PC-3 (cell line): ENCODE results near the gene TRRAP. TPM values are rescaled to one million over a fixed set of nuclear protein-coding genes. Genes with fewer than 3 reads are reported as not detected.

ENCODE experiments used
- ATAC-seq: fragments of 200-7000 bp; cut with Tn5 transposase; 2 replicates; pipeline ENCODE4 v1.9.1; 2020; ENCODE audit warnings: mild to moderate bottlenecking, moderate library complexity
- BruUV-seq: library from RNA; stranded (reverse); fragments of 400-500 nt; replicated peaks from 2 replicates; lab custom pipeline; 2021; lab: Mats Ljungman, UMichigan
- CTCF ChIA-PET: fragments of 300-600 bp; sonication (Branson Sonifier 250); formaldehyde crosslinking; loops from one replicate; lab custom pipeline; 2022; ENCODE audit warnings: antibody characterized with exemption; lab: Charles Lee
- POLR2A ChIA-PET: fragments of 300-600 bp; sonication (Branson Sonifier 250); formaldehyde crosslinking; loops from one replicate; lab custom pipeline; 2022; ENCODE audit warnings: antibody characterized with exemption; ENCODE audit not compliant: unreplicated experiment; lab: Charles Lee
- DNase-seq: peaks from one replicate; pipeline ENCODE4 v3.0.0-alpha.2; 2015
- H2AFZ ChIP-seq: fragments of 300-600 bp; sonication (generic); 2 replicates; pipeline ENCODE4 v1.6.0; 2016; ENCODE audit warnings: antibody characterized with exemption, low read length
- H3F3A ChIP-seq: fragments of 300-600 bp; sonication (generic); one replicate; pipeline ENCODE4 v1.6.0; 2017; ENCODE audit warnings: antibody characterized with exemption, low read length, control low read depth, mild to moderate bottlenecking; ENCODE audit not compliant: unreplicated experiment
- H3K27ac ChIP-seq: fragments of 300-600 bp; sonication (generic); 2 replicates; pipeline ENCODE4 v1.5.1; 2016; ENCODE audit warnings: mild to moderate bottlenecking, low read length
- H3K27me3 ChIP-seq: fragments of 300-600 bp; sonication (generic); 2 replicates; pipeline ENCODE4 v1.6.1; 2016; ENCODE audit warnings: low read length, mixed read lengths
- H3K36me3 ChIP-seq: fragments of 300-600 bp; sonication (generic); 2 replicates; pipeline ENCODE4 v1.6.1; 2016; ENCODE audit warnings: low read depth, mixed run types, low read length, mixed read lengths
- H3K4me1 ChIP-seq: fragments of 300-600 bp; sonication (generic); 2 replicates; pipeline ENCODE4 v1.5.1; 2016; ENCODE audit warnings: low read length; ENCODE audit not compliant: insufficient read depth
- H3K4me2 ChIP-seq: fragments of 300-600 bp; sonication (generic); 2 replicates; pipeline ENCODE4 v1.6.0; 2016; ENCODE audit warnings: low read length
- H3K4me3 ChIP-seq: fragments of 300-600 bp; sonication (generic); 2 replicates; pipeline ENCODE4 v1.5.1; 2016; ENCODE audit warnings: mild to moderate bottlenecking, low read length, mixed read lengths
- H3K79me2 ChIP-seq: fragments of 300-600 bp; sonication (generic); 2 replicates; pipeline ENCODE4 v1.6.1; 2017; ENCODE audit warnings: low read length, mixed read lengths
- H3K9ac ChIP-seq: fragments of 300-600 bp; sonication (generic); 2 replicates; pipeline ENCODE4 v1.6.0; 2016; ENCODE audit warnings: mild to moderate bottlenecking, low read length
- H3K9me2 ChIP-seq: fragments of 300-600 bp; sonication (generic); replicated peaks from 2 replicates; pipeline ENCODE4 v1.6.1; 2016; ENCODE audit warnings: mixed run types, low read length, mixed read lengths
- H3K9me3 ChIP-seq: fragments of 300-600 bp; sonication (generic); 2 replicates; pipeline ENCODE4 v1.6.1; 2016; ENCODE audit warnings: low read length, mixed read lengths
- H4K20me1 ChIP-seq: fragments of 300-600 bp; sonication (generic); 2 replicates; pipeline ENCODE4 v1.6.1; 2016; ENCODE audit warnings: low read length, mixed read lengths
- CTCF ChIP-seq: fragments of 300-600 bp; sonication (generic); conservative IDR thresholded peaks from 2 replicates; pipeline ENCODE4 v1.5.1; 2017; ENCODE audit warnings: antibody characterized with exemption, low read depth, mild to moderate bottlenecking, low read length
- EZH2 ChIP-seq: fragments of 300-600 bp; sonication (generic); IDR thresholded peaks from one replicate; pipeline ENCODE4 v1.6.1; 2017; ENCODE audit warnings: antibody characterized with exemption, mild to moderate bottlenecking, low read length; ENCODE audit not compliant: unreplicated experiment
- EZH2phosphoT487 ChIP-seq: fragments of 300-600 bp; sonication (generic); IDR thresholded peaks from 2 replicates; pipeline ENCODE4 v1.6.1; 2018; ENCODE audit warnings: mild to moderate bottlenecking, antibody characterized with exemption, low read length, borderline replicate concordance
- intact Hi-C: fragments of 100-400 bp; cut with micrococcal nuclease; formaldehyde crosslinking; loops from 2 replicates; pipeline ENCODE4 v1.9.0; 2023
- total RNA-seq: library from RNA; depleted of rRNA; stranded (reverse); fragments of >200 nt; gene quantifications from 2 replicates; pipeline ENCODE4 v1.2.3, GENCODE V29; 2014

Gene TRRAP
- total RNA-seq, 1 experiment from 2014 or later, result 17.7 TPM

GRCh38 chr7:98860071-98860470 lies 18.3 kb upstream of the TRRAP start:
- no TSS peak for BruUV-seq
- no peak overlapping the region for H3K9ac ChIP-seq

GRCh38 chr7:98862203-98862602 lies 16.1 kb upstream of the TRRAP start:
- no peak for TF ChIP-seq EZH2
- TF ChIP-seq EZH2phosphoT487, result no peak
- no peak for TF ChIP-seq CTCF
- Histone ChIP-seq H3F3A (no peaks in the 10 kb centered on the region), H3K9me3 (no peaks in the 10 kb centered on the region), H3K27ac (no peak overlapping the region), H3K79me2 (no peaks in the 10 kb centered on the region), H3K4me3 (no peak overlapping the region), H3K4me1 (no peaks in the 10 kb centered on the region; the same call in 1 of the 2 replicates), H3K4me2 (no peak overlapping the region), H2AFZ (no peak overlapping the region), H3K36me3 (no peaks in the 10 kb centered on the region), H3K9me2 (no peaks in the 10 kb centered on the region), H3K9ac (no peak overlapping the region), H3K27me3 (no peaks in the 10 kb centered on the region), H4K20me1 (no peaks in the 10 kb centered on the region)
- POLR2A ChIA-PET, result no interaction called here
- ATAC-seq (no peak), DNase-seq (no peak)
- CTCF ChIA-PET, result no interaction called here
- no TSS peak for BruUV-seq
- intact Hi-C loops, result no loop called here

More at GRCh38 chr7:98860071-98860470, 18.3 kb upstream of the TRRAP start:
- ATAC-seq (no peak), DNase-seq (no peak)
- Histone ChIP-seq H3K79me2 (no peaks in the 10 kb centered on the region), H4K20me1 (no peaks in the 10 kb centered on the region), H3K4me1 (no peaks in the 10 kb centered on the region), H3K9me2 (no peaks in the 10 kb centered on the region), H3K4me2 (no peak overlapping the region), H3K9me3 (no peaks in the 10 kb centered on the region), H3K27me3 (no peaks in the 10 kb centered on the region), H3K36me3 (no peaks in the 10 kb centered on the region), H3K27ac (no peak overlapping the region), H3K4me3 (no peak overlapping the region), H3F3A (no peaks in the 10 kb centered on the region), H2AFZ (no peak overlapping the region)
- CTCF ChIA-PET, result no interaction called here
- intact Hi-C loops, result no loop called here
- TF ChIP-seq EZH2 (no peak), EZH2phosphoT487 (no peak), CTCF (no peak)
- POLR2A ChIA-PET, result no interaction called here

GRCh38 chr7:98862716-98863420 lies 15.5 kb upstream of the TRRAP start:
- no peak overlapping the region for H3K27ac ChIP-seq
- CTCF ChIA-PET, result no interaction called here
- H3K4me3 ChIP-seq, result no peak overlapping the region
- no peaks in the 10 kb centered on the region for H3K79me2 ChIP-seq
- no peak overlapping the region for H3K4me2 ChIP-seq
- H4K20me1 ChIP-seq, result no peaks in the 10 kb centered on the region
- intact Hi-C loops, result no loop called here
- POLR2A ChIA-PET, result no interaction called here
- no peaks in the 10 kb centered on the region for H3K9me2 ChIP-seq
- DNase-seq, result no peak
- no peak overlapping the region for H3K9ac ChIP-seq
- H3K36me3 ChIP-seq, result no peaks in the 10 kb centered on the region
- H3F3A ChIP-seq, result no peaks in the 10 kb centered on the region
- no peaks in the 10 kb centered on the region; the same call in 1 of the 2 replicates for H3K4me1 ChIP-seq
- no peak for ATAC-seq
- no TSS peak for BruUV-seq
- no peak overlapping the region for H2AFZ ChIP-seq
- H3K9me3 ChIP-seq, result no peaks in the 10 kb centered on the region
- no peak for TF ChIP-seq EZH2phosphoT487
- TF ChIP-seq CTCF, result no peak
- TF ChIP-seq EZH2, result no peak
- no peaks in the 10 kb centered on the region for H3K27me3 ChIP-seq
